AML-193 (cell line): Measurements from ENCODE around the gene CLN3.
"Not testable (repeated sequence)": the region's sequence is repeated elsewhere in the genome, so short reads cannot be mapped to it uniquely, and the experiment has no call there.

ENCODE experiments used
- DNase-seq, 2 experiments: peaks; one replicate each; lab custom pipeline; 2025; lab: John Stamatoyannopoulos, UW

CLN3 gene

DNA sequence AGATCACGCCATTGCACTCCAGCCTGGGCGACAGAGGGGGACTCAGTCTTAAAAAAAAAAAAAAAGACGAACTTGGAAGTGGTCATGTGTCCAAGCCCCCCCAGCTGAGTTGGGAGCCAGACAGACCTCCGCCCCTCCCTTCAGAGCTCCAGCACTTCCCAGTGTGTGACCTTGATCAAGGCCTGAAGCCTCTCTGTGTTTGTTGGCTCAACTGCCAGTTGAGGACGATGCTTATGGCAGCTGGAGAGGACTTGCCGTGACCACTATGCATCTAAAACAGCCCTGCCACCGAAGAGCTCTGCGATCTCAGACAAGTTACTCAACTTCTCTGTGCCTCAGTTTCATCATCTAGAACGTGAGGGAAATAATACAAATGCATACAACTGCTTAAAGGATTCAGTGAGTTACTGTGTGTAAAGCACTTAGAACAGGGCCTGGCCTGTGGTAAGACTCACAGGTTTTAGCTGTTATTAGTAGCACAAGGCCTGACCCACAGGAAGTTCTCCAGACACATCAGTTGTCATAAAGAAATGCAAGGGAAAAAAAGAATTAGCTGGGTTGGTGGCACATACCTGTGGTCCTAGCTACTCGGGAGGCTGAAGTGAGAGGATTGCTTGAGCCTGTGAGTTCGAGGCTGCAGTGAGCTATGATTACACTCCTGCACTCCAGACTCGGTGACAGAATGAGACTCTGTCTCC is 21.8 kb upstream of the CLN3 start:
- DNase-seq, result no peak

DNA sequence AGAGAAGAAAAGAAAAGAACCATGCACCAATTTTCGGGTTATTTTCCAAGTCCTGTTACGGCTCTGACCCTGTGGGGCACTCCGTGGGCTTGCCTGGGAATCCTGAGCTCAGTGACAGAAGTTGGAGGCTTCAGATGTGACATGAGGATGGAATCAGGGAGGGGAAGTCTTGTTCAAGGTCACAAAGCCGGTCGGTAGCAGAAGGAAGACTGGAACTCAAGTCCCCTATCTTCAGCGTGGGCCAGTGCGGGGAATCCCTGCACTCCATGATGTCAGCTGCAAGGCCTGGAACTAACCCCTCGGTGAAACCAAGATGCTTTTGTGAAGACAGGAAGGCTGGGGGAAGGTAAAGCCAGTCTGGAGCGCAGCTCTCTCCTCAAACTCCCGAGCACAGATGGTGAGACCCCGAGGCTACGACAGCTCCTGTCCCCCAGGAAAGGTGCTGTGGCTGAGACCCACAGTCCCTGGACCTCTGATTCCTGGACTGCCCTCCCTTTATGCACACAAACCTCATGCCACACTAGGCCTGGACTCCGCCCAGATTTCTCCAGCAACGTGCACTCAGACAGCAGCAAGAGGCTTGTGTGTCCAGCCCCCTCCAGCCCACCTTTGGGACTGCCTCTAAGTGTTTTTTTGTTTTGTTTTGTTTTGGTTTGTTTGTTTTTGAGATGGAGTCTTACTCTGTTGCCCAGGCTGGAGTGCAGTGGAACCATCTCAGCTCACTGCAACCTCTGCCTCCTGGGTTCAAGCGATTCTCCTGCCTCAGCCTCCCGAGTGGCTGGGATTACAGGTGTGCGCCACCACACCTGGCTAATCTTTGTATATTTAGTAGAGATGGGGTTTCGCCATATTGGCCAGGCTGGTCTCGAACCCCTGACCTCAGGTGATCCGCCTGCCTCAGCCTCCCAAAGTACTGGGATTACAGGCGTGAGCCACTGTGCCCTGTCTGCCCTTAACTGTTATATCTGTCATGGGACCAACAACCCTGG is 20.2 kb upstream of the CLN3 start:
- no peak for DNase-seq

DNA sequence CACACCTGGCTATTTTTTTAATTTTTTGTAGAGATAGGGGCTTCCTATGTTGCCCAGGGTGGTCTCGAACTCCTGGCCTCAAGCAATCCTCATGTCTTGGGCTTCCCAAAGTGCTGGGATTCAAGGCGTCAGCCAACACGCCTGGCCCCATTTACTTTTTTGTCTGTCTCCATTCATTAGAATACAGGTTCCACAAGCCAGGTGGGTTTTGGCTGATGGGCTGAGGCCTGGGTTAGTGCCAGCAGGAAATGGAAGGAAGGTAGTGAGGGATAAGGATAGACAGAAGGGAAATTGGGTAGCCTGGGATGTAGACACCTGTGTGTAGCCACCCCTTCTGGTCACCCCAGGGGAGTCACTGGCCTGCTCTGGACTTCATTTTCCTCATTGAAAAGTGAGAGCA is 19.2 kb upstream of the CLN3 start:
- no peak for DNase-seq

DNA sequence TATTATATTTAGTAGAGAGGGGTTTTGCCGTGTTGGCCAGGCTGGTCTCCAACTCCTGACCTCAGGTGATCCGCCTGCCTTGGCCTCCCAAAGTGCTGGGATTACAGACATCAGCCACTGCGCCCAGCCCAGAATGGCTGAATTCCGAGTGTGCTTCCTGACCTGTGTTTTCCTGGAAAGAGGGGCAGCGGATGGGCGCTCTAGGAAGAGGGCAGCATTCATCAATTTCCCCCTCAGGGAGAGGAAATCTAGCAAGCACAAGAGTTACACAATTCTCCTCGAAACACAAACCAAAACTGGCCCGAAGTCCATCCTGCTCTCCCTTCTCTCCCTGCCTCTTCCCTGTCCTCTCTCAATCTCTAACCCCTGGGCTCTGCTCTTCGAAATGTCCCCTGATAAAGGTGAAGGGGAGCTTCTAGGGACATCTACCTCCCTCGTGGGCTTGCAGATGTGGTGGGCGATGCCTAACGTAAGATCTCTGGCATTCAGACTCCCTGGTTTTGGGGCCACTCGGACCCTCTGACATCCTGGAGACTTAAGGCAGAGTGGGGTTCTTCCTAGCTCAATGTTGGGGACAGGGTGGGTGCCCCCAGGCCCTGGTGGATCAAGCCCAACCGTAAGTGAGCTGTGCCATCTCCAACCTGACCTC is 13.7 kb upstream of the CLN3 start:
- no peak for DNase-seq

DNA sequence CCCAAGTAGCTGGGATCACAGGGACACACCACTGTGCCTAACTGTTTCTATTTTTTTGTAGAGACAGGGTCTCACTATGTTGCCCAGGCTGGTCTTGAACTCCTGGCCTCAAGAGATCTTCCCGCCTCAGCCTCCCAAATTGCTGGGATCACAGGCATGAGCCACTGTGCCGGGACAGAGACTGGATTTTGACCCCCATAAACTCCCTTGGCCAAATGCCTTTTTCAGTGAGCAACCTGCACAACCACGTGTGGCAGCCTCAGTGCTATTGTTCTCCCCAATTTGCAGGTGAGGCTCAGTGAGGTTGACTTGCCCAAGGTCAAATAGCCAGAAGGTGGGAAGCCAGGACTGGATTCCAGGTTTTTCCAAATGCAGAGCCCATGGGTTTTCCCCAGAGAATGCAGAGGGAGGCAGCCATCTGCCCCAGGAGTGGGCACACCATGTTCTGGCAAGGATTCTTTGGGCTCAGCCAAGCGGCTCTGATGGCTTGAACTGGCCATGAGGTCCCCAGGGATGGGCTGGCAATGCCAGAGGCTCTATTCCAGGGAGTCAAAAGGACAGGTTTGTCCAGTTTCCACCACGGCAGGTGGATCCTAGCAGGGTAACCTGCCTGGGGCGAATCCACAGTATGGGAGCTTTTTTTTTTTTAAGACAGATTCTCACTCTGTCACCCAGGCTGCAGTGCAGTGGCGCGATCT is 13.0 kb upstream of the CLN3 start:
- no peak for DNase-seq

DNA sequence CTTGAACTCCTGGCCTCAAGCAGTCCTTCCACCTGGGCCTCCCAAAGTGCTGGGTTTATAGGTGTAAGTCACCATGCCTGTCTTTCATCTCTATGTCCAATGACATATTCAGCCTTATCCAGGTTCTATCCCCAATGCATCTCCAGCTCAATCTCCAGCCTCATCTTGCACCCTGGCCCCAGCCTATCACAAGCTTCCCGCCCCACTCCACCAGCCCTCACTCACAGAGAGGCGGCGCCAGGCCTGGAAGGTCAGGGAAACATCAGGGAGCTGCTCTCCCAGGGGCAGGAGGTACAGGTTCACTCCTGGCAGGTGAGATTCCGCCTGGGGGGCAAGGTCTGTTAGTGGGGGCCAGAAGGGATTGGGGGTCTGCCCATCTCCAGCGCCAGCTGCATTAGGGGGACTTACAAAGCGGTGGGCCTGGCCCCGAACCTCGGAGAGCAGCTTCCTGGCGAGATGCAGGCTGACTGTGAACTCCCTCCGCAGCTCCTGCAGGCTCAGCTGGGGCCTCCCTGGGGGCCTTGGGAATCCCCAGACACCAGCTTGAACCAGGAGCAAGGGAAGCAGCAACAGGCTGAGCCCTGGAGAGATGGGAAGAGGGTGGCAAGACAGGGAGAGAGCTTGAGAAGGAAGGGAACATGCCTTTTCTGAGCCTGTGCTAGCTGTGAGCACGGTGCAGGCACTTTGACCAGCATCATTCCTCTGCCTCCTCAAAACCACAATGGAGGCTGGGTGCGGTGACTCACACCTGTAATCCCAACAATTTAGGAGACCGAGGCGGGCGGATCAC is 11.8 kb upstream of the CLN3 start:
- DNase-seq, result no peak

DNA sequence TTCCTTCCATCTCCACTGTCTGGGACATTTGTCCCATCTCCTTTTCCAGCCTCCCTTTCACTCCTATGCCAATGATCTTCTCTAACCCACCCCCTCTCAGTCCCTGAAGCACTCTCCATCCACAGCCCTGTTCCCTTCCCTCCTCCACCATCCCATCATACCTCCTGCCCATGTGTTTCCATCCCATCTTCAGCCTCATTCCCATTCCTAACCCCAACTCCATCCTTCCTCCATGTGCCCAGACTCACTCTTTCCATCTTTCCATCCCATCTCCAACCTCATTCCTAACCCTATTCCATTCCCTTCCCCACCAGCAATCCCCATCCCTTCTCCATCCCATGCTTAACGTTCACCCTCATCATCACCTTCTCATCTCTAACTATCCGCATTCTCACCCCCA is 10.4 kb upstream of the CLN3 start:
- DNase-seq, result no peak

DNA sequence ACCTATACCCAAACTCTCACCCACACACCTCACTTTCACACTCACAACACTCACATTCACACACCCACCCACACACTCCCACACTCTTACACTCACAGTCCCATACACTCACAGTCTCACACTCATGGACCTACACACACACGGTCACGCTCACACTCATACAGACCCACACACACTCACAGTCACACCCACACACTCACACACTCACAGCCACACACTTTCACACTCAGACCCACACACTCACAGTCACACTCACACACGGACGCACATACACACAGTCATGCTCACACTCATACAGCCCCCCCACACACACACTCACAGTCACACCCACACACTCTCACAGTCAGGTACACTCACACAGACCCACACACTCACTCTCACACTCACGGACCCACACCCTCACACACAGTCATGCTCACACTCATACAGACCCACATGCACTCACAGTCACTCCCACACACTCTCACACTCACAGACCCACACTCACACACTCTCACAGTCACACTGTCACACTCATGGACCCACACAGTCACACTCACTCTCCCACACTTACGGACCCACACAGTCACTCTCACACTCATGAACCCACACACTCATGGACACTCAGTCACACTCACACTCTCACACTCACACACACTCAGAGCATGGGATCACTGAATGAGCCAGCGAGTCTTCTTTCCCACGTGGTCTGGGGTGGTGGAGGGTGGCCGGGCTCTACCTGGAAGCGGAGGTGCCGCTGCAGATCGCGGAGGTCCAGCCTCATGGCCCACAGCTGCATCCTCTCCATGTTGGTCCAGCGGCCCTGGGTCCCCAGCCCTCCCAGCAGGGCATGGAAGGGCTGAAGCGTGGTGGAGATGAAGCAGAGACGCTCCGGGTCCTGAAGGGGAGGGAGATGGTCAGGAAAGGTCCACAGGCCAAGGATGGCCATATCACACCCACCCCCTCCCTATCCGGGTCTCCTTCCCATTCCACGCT is 9.7 kb upstream of the CLN3 start:
- DNase-seq, result no peak

DNA sequence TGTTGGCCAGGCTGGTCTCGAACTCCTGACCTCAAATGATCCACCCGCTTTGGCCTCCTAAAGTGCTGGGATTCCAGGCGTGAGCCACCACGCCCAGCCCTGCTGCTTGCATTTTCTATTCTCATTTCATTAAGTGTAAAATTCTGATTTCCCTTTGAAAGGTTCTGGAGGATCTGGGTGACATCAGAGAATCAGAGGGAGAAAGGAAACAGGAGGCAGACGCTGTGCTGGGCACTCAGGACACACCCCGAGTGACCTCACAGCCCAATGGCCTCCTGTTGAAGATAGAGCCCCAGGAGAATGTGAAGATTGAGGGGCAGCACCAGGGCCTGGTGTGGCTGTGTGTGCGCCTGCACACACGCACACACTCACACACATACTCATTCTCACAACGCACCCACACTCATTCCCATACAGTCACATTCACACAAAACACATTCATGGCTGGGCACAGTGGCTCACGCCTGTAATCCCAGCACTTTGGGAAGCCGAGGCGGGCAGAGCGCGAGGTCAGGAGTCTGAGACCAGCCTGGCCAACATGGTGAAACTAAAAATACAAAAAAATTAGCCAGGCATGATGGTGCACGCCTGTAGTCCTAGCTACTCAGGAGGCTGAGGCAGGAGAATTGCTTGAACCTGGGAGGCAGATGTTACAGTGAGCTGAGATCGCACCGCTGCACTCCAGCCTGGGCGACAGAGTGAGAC is 8.8 kb upstream of the CLN3 start:
- not testable (repeated sequence) for DNase-seq

DNA sequence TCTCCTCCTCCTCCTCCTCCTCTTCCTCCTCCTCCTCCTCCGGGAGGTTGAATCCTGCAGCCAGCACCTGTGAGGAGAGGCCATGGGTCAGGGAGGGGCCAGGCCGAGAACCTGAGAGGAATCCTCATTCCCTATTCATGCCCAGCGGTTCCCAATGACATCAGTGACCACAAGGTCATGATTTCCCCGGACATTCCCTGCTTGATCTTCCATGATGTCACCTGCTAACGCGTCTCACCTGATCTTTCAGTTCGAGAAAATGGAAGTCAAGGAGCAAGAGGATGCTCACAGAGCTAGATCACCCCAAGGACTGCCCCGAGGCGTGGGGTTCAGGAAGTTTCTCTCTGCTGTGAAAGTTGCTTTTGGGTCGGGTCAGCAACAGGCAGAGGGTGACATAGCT is 8.0 kb upstream of the CLN3 start:
- DNase-seq, result no peak

DNA sequence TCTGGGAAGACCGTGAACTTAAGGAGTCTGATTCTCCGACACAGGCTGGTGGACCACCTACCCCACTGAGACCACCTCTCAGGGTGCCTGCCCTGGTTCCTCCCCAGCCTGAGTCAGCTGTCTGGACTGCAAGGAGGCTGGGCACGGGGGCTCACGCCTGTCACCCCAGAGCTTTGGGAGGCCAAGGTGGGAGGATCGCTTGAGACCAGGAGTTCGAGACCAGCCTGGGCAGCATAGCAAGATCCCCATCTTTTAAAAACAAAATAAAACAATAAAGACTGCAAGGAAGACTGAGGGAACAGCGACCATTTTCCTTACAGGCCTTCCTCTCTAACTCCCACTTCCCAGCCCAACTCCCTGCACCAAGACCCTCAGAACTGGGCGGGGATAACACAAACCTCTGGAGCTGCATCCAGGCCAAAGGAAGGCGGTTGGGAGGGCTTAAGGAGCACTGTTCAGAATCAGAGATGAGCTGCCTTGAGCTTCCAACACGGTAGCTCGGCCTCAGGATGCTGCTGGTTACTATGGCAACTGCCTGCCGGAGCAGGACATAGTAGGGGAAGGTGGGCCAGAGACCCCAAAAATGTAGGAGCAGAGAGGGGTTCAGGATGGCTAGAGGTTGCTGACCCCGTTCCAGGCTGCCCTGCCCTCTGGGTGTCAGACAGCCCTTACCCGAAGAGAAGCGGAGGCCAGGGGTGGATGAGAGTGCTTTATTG is 7.0 kb upstream of the CLN3 start:
- no peak for DNase-seq

DNA sequence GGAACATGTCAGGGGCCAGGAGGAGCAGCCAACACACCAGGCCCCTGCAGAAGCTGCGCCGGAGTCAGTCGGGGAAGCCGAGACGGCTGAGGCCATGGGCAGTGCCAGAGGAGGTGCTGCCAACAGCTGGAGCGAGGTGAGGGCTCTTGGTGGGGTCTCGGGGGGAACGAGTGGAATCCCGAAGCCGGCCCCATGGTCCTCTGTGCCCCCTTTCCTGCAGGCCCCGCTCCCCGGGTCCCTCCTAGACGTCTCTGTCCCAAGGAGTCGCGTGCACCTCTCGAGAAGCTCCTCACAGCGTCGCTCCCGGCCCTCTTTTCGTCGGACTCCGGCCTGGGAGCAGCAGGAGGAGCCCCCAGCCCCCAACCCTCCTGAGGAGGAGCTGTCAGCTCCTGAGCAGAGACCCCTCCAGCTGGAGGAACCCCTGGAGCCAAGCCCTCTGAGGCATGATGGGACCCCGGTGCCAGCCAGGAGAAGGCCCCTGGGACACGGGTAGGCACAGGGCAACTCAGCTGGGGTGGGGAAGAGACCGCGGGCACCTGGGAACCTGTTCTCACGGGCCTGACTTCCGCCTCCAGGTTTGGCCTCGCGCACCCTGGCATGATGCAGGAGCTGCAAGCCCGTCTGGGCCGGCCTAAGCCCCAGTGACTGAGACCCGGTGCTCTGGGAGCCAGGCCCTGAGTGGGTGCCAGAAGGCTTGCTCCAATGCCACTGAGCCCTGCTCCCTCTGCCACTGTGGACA is 6.2 kb upstream of the CLN3 start:
- DNase-seq, result no peak

DNA sequence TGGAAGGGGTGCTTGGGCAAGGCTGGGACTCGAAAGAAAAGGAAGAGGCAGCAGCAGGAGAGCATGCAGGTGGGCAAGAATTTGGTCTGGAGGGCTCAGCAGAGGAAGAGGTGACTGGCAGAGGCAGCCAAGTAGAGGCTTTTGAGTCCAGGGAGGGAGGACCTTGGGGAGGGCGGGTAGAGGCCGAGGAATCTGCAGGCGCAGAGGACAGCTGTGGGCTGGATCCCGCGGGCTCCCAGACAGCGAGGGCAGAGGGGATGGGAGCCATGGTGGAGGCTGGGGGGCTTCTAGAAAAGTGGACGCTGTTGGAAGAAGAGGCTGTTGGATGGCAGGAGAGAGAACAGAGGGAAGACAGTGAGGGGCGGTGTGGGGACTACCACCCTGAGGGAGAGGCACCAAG is 5.5 kb upstream of the CLN3 start:
- DNase-seq, result no peak

DNA sequence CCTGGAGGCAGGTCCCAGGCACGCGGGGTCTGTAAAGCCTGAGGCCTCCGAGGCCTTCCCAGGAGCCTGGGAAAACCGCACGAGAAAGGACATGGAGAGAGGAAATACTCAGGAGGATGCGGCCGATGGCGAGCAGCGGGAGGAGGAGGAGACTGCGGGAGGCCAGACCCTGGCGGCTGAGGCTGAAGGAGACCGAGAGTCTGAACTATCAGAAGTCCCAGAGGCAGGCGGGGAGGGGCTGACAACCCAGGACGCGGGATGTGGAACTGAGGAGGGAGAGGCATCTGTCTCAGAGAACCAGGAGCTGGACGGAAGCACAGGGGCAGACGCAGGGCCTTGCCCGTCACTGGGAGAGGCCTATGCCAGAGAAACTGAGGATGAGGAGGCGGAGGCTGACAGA is 5.0 kb upstream of the CLN3 start:
- DNase-seq, result no peak

DNA sequence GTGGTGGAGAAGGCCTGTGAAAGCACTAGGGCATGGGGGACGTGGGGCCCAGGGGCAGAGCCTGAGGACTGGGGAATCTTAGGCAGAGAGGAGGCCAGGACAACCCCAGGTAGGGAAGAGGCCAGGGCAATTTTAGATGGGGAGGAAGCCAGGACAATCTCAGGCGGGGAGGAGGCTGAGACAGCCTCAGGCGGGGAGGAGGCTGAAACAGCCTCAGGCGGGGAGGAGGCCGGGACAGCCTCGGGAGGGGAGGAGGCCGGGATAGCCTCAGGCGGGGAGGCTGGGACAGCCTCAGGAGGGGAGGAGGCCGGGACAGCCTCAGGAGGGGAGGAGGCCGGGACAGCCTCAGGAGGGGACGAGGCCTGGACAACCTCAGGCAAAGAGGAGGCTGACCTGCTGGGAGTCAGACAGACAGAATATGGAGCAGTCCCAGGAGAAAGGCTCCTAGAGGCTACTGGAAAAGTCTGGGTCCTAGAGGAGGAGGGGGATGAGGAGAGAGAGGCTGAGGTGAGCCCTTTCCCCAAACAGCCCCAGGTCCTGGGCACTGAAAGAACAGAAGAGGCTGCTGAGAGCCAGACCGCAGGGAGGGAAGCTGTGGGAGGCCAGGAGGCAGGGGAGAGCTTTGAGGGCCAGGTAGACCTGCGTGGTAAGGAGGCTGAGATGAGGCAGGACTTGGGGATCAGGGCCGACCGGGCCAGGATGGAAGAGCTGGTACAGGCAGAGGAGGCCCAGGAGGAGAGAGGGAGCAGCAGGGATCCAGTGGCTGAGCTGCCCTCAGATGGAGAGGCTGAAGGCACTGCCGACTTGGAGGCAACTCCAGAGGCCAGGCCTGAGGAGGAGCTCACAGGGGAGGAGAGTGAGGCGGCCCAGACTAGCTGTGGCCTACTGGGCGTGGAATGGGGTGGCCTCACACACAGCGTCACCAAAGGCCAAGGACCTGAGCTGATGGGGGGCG is 4.2 kb upstream of the CLN3 start:
- no peak for DNase-seq

DNA sequence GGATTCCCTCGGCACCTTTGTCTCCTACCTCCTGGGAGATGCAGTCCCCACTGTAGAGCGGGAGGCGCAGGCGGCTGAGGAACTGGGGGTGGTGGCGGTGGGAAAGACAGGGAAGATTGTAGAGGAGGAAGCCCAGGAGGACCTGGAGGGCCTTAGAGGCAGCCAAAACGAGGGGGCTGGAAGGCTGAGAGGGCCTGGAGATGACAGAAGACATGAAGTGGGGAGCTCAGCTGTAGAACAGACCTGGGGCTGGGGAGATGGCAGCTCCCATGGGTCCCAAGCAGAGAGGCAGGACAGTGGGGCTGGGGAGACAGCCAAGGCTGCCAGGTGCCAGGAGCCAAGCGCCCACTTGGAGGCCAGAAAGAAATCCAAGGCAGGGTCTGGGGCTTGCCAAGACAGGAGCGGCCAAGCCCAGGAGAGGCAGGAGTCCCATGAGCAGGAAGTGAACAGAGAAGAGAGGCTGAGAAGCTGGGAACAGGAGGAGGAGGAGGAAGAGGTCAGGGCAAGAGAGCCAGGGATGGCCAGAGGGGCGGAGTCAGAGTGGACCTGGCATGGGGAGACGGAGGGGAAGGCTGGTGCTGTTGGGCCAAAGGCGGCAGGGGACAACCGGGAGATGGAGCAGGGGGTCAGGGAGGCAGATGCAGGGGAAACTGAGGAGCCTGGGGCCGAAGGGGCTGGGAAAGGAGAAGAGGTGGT is 3.4 kb upstream of the CLN3 start:
- DNase-seq, result no peak
